GM18517 (cell line): ENCODE data around the gene GFI1.
"Not testable (repeated sequence)": the region's sequence is repeated elsewhere in the genome, so short reads cannot be mapped to it uniquely, and the experiment has no call there.

ENCODE experiments used
- ATAC-seq: cut with Tn5 transposase; IDR thresholded peaks from one replicate; pipeline ENCODE4 v1.9.1; 2021; ENCODE audit warnings: mild to moderate bottlenecking, moderate library complexity; ENCODE audit not compliant: unreplicated experiment

The GFI1 gene

DNA sequence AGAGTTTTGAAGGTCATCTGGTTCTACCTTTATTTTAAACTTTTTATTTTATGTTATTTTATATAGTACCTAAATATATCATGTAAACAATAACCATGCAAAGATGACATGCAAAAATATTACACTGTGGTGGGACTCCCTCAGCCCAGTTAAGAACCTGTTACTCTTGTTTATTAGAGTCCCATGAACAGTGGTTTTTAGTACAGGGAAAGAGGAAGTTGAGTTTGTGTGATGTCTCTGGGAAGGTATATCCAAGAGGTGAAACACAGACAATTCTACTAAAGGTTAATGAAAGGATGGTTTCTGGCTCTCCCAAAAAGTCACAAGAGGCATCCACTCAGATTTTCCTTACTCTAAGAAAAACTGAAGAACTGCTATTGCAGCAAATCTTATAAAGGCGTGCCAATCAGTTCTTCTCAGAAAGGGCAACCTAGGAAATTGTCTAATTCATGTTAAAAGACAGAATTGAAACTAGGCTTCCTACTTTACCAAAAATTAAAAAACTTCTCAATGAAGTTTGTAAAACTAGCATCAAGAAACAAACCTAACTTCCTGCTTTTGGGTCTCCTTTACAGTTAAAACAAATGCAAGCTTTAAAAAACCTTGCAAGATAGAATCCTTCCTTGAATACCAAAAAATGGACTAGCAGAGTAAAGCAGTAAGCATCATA is 19.9 kb downstream of the GFI1 start:
- no peak for ATAC-seq

GRCh38 chr1:92465256-92465647 is 21.5 kb downstream of the GFI1 start:
- no peak for ATAC-seq

DNA sequence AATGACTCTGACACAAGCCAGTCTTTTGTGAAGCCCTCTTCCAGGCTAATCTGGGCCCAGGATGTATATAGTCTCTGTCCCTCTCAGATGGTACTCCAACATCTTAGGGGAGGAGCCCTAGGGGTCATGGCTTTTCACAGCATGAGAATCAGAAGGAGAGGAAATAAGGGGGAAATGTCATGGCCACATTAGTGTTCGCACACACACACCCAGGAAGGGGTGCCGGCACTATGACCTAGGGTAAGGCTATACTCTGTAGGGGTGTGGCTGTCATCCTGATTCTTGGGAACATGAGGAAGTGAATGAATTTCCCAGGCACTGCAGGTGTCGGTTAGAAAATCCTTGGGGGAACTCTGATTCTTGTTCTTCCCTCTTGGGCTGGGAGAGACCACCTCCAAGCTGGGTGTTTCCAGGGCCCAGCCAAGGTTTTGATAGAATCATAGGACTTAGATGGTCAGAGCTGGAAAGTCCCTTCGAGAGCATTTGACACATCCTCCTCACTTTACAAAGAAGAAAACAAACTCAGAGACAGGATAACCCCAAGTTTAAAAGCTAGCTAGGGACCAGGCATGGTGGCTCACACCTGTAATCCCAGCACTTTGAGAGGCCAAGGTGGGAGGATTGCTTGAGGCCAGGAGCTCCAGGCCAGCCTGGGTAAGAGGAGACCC is 22.0 kb downstream of the GFI1 start:
- no peak for ATAC-seq

- peak; percentile 82 for ATAC-seq
Measured at GRCh38 chr1:92461364-92462097, 25.2 kb downstream of the GFI1 start.

- ATAC-seq, result no peak
Measured at GRCh38 chr1:92459871-92460320, 26.8 kb downstream of the GFI1 start.

GRCh38 chr1:92458146-92458545 is 28.6 kb downstream of the GFI1 start:
- no peak for ATAC-seq

DNA sequence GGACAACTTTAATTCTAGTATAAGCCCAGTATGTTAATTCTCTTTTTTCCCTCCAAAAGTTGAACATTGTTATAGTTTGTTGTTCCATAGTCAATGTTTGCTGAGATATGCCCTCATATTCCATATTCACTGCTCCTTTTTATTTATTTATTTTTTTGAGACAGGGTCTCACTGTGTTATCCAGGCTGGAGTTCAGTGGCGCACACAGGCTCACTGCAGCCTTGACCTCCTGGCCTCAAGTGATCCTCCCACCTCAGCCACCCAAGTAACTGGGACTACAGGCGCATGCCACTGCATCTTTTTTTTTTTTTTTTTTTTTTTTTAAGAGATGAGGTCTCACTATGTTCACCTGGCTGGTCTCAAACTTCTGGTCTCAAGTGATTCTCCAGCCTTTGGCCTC is 38.7 kb downstream of the GFI1 start:
- ATAC-seq, result no peak

DNA sequence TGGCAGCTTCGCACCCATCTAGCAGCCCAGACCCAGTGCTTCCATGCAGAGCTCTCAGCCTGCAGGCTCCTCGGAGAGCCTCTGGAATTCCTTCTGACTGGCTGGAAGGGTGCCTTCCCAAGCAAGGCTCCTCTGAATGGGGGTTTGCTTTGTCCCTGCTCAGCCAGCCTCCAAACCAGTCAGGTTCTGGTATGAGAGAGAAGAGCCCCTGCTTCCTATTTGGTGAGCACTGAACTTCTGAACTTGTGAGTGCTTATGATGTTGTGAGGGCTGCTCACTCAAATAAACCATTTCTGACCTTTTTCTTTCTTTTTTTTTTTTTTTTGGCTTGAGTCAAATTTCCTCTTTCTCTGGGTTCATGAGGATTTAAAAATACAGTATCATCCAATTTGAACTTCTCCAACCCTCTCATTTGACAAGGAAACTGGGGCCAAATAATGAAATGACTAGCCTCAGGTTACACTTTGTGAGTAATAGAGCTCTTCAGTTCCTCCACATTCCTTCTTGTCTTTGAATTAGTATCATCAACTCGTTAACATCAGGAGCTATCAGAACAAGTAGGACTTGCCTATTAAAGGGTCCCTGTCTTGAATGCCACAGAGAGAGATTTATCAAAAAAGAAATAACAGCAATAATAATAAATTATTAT is 39.6 kb downstream of the GFI1 start:
- no peak for ATAC-seq

DNA sequence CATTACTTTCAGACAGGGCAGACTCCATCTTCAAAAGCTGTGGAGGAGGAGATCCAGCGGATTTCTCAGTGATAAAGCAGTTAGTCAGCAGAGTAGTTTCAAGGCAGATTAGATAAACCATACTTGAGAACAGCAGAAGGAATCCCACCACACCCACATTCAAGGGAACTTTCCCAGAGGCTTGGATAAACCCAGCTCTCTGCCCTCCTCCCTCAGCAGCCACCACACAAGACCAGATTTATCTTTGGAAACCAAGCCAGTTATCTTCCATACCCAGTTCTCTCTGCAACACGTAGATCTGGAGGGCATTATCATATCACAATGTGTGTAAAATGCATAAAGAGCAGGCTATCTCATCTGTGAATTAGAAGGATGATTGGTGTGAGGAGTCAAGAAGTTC is 40.2 kb downstream of the GFI1 start:
- no peak for ATAC-seq

DNA sequence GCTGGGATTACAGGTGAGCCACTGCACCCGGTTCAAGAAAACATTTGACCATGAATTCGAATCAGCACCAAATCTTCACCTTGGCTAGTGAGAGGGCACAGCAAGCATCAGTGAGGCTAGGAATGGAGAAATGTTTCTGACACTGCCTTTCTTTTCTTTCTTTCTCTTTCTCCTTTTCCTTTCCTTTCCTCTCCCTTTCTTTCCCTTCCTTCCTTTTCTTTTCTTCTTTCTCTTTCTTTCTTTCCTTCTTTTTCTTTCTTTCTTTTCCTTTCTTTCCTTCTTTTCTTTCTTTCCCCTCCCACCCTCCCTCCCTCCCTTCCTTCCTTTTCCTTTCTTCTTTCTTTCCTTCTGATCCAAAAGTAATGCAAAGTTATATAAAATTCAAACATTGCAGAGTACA is 40.9 kb downstream of the GFI1 start:
- no peak for ATAC-seq

GRCh38 chr1:92444351-92444750 is 42.4 kb downstream of the GFI1 start:
- no peak for ATAC-seq

DNA sequence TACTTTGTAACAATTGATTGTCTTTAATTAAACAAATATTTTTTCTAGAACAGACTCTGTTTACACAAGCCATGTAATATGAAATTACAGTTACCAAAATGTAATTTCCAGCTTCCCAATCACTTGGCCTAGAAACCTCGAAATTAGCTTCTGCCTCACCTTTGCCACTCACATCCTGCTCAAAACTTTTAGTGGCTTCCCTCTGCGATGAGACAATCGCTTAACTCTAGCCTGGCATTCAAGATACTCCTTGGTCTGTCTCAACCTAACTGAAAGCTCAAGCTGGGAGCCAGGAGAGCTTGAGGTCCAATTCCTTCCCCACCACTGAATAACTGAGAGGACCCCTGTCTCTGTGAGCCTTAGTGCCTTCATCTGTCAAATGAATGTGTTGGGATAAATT is 42.8 kb downstream of the GFI1 start:
- ATAC-seq, result no peak

- no peak for ATAC-seq
Measured at GRCh38 chr1:92442351-92442750, 44.4 kb downstream of the GFI1 start.

DNA sequence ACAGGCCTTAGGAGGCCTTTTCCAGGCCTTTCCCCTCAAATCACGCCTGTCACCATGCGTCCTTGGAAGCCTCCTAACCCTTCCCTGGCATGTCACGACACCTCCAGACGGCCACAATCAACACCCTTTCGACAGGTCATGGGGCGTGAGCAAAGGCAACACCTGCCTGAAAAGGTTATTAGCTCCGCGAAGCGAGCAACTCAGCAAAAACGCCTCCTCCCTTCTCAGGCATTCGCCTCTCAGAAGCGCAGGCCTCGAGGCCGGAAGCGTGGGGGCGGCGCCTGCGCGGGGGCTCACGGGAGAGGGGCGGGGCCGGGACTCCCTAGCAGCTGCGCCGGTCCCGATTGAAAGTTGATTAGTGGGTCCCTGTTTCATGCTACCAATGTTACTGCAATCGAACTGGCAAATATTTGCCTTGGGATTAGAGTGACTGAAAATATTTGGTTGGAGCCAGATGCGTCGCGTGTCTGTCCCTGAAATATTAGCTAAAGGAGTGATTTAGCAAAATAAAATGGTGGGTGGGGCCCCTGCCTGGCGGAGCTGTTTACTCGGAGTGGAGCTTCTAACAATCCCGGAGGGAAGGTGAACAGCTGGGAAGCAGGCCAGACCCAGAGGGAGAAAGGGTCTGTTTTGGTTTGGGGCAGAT is 44.9 kb downstream of the GFI1 start:
- no peak for ATAC-seq

DNA sequence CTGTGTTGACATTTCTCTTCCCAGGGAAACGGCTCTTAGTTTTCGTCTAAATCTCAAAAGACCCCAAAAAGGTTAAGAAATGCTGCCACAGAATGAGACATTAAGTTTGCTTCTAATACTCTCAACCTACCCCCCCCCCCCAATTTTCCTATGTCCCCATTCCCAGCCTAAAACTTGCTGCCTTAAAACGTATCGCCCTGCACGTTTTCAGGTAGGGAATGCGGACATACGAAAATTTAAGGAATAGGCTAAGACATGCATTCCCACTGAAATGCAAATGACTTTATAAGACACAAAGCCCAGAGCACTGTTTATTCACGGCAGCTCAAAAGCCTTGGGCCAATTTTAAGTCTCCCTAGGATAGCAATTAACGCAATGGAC is 45.4 kb downstream of the GFI1 start:
- ATAC-seq, result no peak

GRCh38 chr1:92439291-92439690 is 47.4 kb downstream of the GFI1 start:
- ATAC-seq, result no peak

DNA sequence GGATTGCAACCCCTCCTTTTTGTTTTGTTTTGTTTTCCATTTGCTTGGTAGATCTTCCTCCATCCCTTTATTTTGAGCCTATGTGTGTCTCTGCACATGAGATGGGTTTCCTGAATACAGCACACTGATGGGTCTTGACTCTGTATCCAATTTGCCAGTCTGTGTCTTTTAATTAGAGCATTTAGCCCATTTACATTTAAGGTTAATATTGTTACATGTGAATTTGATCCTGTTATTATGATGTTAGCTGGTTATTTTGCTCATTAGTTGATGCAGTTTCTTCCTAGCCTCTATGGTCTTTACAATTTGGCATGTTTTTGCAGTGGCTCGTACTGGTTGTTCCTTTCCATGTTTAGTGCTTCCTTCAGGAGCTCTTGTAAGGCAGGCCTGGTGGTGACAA is 52.2 kb downstream of the GFI1 start:
- ATAC-seq, result not testable (repeated sequence)

DNA sequence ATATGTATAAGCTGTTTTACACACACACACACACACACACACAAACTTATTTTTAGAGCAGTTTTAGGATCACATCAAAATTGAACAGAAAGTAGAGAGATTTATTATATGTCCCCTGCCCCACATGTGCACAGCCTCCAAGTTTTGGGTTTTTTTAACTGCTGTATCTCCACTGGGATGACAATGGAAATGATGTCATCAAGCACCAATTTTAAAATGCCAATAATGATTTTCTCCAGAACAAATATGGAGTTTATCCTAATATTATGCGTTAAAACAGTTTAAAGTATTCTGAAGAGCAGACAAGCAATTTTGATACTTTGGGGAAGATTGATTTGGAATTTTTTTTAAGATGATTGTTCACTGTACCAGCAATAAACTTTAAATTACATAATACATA is 56.7 kb downstream of the GFI1 start:
- no peak for ATAC-seq

- ATAC-seq, result no peak
Measured at GRCh38 chr1:92425617-92426016, 61.1 kb downstream of the GFI1 start.
